Activated CD4-positive, alpha-beta T cell treated with anti-CD3 and anti-CD28 coated beads for 48 hours (primary cell): ENCODE data around the gene LRRC7.
"Not testable (repeated sequence)": the region's sequence is repeated elsewhere in the genome, so short reads cannot be mapped to it uniquely, and the experiment has no call there.

Source experiments
- DNase-seq: peaks from one replicate; pipeline ENCODE4 v3.0.0-alpha.2; 2020

The LRRC7 gene

GRCh38 chr1:69987881-69988280, 420.2 kb downstream of the LRRC7 start:
- DNase-seq: no peak

GRCh38 chr1:69991644-69992043, 423.9 kb downstream of the LRRC7 start:
- DNase-seq: no peak

- DNase-seq: no peak
Observed at GRCh38 chr1:69992594-69992993, 424.9 kb downstream of the LRRC7 start.

- no peak for DNase-seq
Observed at GRCh38 chr1:69993810-69994209, 426.1 kb downstream of the LRRC7 start.

- DNase-seq: no peak
Observed at GRCh38 chr1:69994241-69994640, 426.5 kb downstream of the LRRC7 start.

GRCh38 chr1:69998847-69999246, 431.1 kb downstream of the LRRC7 start:
- no peak for DNase-seq

- no peak for DNase-seq
Observed at GRCh38 chr1:70003211-70003908, 435.6 kb downstream of the LRRC7 start.

- DNase-seq: no peak
Observed at GRCh38 chr1:70005386-70006034, 437.8 kb downstream of the LRRC7 start.

- DNase-seq: no peak
Observed at GRCh38 chr1:70008660-70009059, 440.9 kb downstream of the LRRC7 start.

- DNase-seq: no peak
Observed at GRCh38 chr1:70017770-70018169, 450.0 kb downstream of the LRRC7 start.

GRCh38 chr1:70024272-70024671, 456.6 kb downstream of the LRRC7 start:
- no peak for DNase-seq

- no peak for DNase-seq
Observed at GRCh38 chr1:70025052-70025451, 457.3 kb downstream of the LRRC7 start.

GRCh38 chr1:70025846-70026245, 458.1 kb downstream of the LRRC7 start:
- DNase-seq: no peak

- DNase-seq: no peak
Observed at GRCh38 chr1:70033266-70033873, 465.6 kb downstream of the LRRC7 start.

GRCh38 chr1:70033936-70034335, 466.2 kb downstream of the LRRC7 start:
- DNase-seq: no peak

GRCh38 chr1:70034403-70034802, 466.7 kb downstream of the LRRC7 start:
- no peak for DNase-seq

GRCh38 chr1:70038025-70038424, 470.3 kb downstream of the LRRC7 start:
- no peak for DNase-seq

- DNase-seq: no peak
Observed at GRCh38 chr1:70039485-70039884, 471.8 kb downstream of the LRRC7 start.

GRCh38 chr1:70041317-70042045, 473.8 kb downstream of the LRRC7 start:
- DNase-seq: no peak

- DNase-seq: no peak
Observed at GRCh38 chr1:70042090-70042731, 474.5 kb downstream of the LRRC7 start.

GRCh38 chr1:70043804-70044203, 476.1 kb downstream of the LRRC7 start:
- no peak for DNase-seq

- DNase-seq: no peak
Observed at GRCh38 chr1:70044832-70045231, 477.1 kb downstream of the LRRC7 start.

GRCh38 chr1:70045581-70045980, 477.9 kb downstream of the LRRC7 start:
- not testable (repeated sequence) for DNase-seq
